K562 (cell line): ENCODE data around the gene GAPVD1. TPM values are rescaled to one million over a fixed set of nuclear protein-coding genes. Genes with fewer than 3 reads are reported as not detected.
A peak's percentile ranks its signal among the peaks of the same experiment; 100 is the strongest.

Experiments
- ARID1B ChIP-seq: fragments of 450-650 bp; IDR thresholded peaks from 2 replicates; pipeline ENCODE4 v1.6.1; 2016; ENCODE audit warnings: antibody characterized with exemption, mild to moderate bottlenecking, inconsistent platforms
- CEBPG ChIP-seq, 3 experiments: fragments of 200-800 bp in 1 of 3; sonication (Bioruptor generic) in 1 of 3; sonication (generic) in 1 of 3; formaldehyde crosslinking in 1 of 3; IDR thresholded peaks in 2 of 3; conservative IDR thresholded peaks in 1 of 3; 2 replicates each; pipeline versions ENCODE4 v1.6.1 to v1.8.0; 2016 to 2022; ENCODE audit warnings: missing compliant biosample characterization in 2 of 3, missing genetic modification characterization in 2 of 3, mild to moderate bottlenecking in 1 of 3, missing genetic modification reagents in 1 of 3
- EHMT2 ChIP-seq: fragments of 450-650 bp; IDR thresholded peaks from 2 replicates; pipeline ENCODE4 v1.6.1; 2018; ENCODE audit warnings: antibody characterized with exemption
- POLR2AphosphoS5 ChIP-seq: IDR thresholded peaks from 2 replicates; pipeline ENCODE4 v1.6.1; 2011; ENCODE audit warnings: mild to moderate bottlenecking, low read depth, low read length, moderate library complexity; ENCODE audit not compliant: control insufficient read depth, insufficient read depth
- RBM25 ChIP-seq: fragments of 200-400 bp; formaldehyde crosslinking; IDR thresholded peaks from 2 replicates; pipeline ENCODE4 v1.6.1; 2018; ENCODE audit warnings: low read length, low read depth, moderate library complexity; ENCODE audit not compliant: severe bottlenecking
- SMAD3 ChIP-seq: fragments of 450-650 bp; formaldehyde crosslinking; conservative IDR thresholded peaks from 2 replicates; pipeline ENCODE4 v1.4.0; 2020; ENCODE audit warnings: mild to moderate bottlenecking
- TEAD1 ChIP-seq, 2 experiments: fragments of 450-650 bp in 1 of 2; sonication (generic) in 1 of 2; formaldehyde crosslinking; IDR thresholded peaks; 2 replicates each; pipeline versions ENCODE4 v1.4.0 to v1.8.0; 2020 to 2022; ENCODE audit warnings: mild to moderate bottlenecking in 2 of 2, missing genetic modification reagents in 1 of 2
- ZNF561 ChIP-seq: fragments of 450-650 bp; formaldehyde crosslinking; conservative IDR thresholded peaks from 2 replicates; pipeline ENCODE4 v1.4.0; 2020; ENCODE audit warnings: mild to moderate bottlenecking, moderate library complexity
- ZNF75A ChIP-seq: fragments of 450-650 bp; formaldehyde crosslinking; IDR thresholded peaks from 2 replicates; pipeline ENCODE4 v1.4.0; 2020; ENCODE audit warnings: mild to moderate bottlenecking
- polyA plus RNA-seq, 8 experiments: library from polyadenylated mRNA; depleted of rRNA in 4 of 8; stranded (reverse) in 5 of 8; unstranded in 3 of 8; fragments of >200 nt; fragmentation: Nextera tagmentation in 2 of 8; fragmentation: Illumina TruSeq in 1 of 8; extraction: Ambion mirVana in 2 of 8; extraction: Trizol in 1 of 8; gene quantifications; 2 replicates each; pipeline versions ENCODE4 v1.2.1 to v1.2.3, GENCODE V29; 2011 to 2014; ENCODE audit warnings: inconsistent platforms in 1 of 8, missing spikeins in 1 of 8
- total RNA-seq, 7 experiments: library from RNA; depleted of rRNA in 6 of 7; stranded (reverse); fragments of >200 nt in 6 of 7; fragmentation: Illumina TruSeq in 2 of 7; extraction: Trizol in 2 of 7; gene quantifications; 2 replicates each; pipeline versions ENCODE4 v1.2.1 to v1.2.3, GENCODE V29; 2011 to 2021; ENCODE audit warnings: low replicate concordance in 1 of 7
- TF ChIP-seq, protein P1 (sequence below): fragments of 200-800 bp; sonication (Bioruptor generic); IDR thresholded peaks from 2 replicates; pipeline ENCODE4 v1.6.1; 2016; ENCODE audit warnings: missing genetic modification characterization, missing compliant biosample characterization
- TF ChIP-seq, protein P2 (sequence below): fragments of 150-350 bp; conservative IDR thresholded peaks from 2 replicates; pipeline ENCODE4 v1.6.1; 2014; ENCODE audit warnings: low read length
- TF ChIP-seq, protein P3 (sequence below): fragments of 450-650 bp; conservative IDR thresholded peaks from 2 replicates; pipeline ENCODE4 v1.6.1; 2016; ENCODE audit warnings: missing genetic modification characterization, low read depth, mild to moderate bottlenecking, control low read depth, missing compliant biosample characterization

GAPVD1 gene
- total and polyA plus RNA-seq, 9 of the 15 experiments (the other 6 are each of a cell fraction or from before 2014, with no cell fraction given) = 9.5 to 66.1 (median 45.5) TPM

DNA sequence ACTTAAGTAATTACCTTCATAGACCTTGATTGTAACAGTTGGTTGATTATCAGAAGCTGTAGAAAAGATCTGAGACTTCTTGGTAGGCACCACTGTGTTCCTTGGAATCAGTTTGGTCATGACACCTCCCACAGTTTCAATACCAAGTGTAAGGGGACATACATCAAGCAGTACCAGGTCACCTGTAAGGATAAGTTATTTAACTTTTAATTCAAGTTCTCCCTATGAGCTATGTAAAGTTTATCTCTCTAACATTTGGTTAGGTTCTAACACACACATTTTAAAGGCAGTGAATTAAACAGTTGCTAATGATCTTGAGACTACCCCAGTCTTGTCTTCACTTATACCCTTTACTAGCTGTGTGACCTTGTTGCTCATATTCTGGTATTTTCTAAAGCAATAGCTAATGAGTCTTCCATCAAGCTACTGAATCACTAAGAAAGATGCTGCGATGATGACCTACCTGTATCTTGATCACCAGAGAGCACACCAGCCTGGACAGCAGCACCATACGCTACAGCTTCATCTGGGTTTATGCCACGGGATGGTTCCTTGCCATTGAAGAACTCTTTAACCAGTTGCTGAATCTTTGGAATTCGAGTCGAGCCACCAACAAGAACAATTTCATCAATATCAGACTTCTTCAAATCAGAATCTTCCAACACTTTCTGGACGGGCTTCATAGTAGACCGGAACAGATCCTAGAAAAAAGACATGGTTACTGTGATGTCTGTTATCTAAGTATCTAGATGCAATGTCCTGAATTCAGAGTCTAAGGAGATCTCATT, 23.3 kb upstream of the GAPVD1 start (continued):
- TF ChIP-seq, protein P1, sequence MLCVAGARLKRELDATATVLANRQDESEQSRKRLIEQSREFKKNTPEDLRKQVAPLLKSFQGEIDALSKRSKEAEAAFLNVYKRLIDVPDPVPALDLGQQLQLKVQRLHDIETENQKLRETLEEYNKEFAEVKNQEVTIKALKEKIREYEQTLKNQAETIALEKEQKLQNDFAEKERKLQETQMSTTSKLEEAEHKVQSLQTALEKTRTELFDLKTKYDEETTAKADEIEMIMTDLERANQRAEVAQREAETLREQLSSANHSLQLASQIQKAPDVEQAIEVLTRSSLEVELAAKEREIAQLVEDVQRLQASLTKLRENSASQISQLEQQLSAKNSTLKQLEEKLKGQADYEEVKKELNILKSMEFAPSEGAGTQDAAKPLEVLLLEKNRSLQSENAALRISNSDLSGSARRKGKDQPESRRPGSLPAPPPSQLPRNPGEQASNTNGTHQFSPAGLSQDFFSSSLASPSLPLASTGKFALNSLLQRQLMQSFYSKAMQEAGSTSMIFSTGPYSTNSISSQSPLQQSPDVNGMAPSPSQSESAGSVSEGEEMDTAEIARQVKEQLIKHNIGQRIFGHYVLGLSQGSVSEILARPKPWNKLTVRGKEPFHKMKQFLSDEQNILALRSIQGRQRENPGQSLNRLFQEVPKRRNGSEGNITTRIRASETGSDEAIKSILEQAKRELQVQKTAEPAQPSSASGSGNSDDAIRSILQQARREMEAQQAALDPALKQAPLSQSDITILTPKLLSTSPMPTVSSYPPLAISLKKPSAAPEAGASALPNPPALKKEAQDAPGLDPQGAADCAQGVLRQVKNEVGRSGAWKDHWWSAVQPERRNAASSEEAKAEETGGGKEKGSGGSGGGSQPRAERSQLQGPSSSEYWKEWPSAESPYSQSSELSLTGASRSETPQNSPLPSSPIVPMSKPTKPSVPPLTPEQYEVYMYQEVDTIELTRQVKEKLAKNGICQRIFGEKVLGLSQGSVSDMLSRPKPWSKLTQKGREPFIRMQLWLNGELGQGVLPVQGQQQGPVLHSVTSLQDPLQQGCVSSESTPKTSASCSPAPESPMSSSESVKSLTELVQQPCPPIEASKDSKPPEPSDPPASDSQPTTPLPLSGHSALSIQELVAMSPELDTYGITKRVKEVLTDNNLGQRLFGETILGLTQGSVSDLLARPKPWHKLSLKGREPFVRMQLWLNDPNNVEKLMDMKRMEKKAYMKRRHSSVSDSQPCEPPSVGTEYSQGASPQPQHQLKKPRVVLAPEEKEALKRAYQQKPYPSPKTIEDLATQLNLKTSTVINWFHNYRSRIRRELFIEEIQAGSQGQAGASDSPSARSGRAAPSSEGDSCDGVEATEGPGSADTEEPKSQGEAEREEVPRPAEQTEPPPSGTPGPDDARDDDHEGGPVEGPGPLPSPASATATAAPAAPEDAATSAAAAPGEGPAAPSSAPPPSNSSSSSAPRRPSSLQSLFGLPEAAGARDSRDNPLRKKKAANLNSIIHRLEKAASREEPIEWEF = no peak
- TF ChIP-seq ZNF561 (CRISPR knock-in tag) = 0 out of 2 replicates have a peak, but pooled peaks have one; percentile 47
- 0 out of 2 replicates have a peak, but pooled peaks have one; percentile 38 for TF ChIP-seq SMAD3
- TF ChIP-seq POLR2AphosphoS5 = peak; percentile 11; the same call in 1 of the 2 replicates
- no peak for TF ChIP-seq ARID1B
- TF ChIP-seq, protein P2, sequence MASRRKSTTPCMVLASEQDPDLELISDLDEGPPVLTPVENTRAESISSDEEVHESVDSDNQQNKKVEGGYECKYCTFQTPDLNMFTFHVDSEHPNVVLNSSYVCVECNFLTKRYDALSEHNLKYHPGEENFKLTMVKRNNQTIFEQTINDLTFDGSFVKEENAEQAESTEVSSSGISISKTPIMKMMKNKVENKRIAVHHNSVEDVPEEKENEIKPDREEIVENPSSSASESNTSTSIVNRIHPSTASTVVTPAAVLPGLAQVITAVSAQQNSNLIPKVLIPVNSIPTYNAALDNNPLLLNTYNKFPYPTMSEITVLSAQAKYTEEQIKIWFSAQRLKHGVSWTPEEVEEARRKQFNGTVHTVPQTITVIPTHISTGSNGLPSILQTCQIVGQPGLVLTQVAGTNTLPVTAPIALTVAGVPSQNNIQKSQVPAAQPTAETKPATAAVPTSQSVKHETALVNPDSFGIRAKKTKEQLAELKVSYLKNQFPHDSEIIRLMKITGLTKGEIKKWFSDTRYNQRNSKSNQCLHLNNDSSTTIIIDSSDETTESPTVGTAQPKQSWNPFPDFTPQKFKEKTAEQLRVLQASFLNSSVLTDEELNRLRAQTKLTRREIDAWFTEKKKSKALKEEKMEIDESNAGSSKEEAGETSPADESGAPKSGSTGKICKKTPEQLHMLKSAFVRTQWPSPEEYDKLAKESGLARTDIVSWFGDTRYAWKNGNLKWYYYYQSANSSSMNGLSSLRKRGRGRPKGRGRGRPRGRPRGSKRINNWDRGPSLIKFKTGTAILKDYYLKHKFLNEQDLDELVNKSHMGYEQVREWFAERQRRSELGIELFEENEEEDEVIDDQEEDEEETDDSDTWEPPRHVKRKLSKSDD = no peak
- no peak for TF ChIP-seq ZNF75A
- no peak for TF ChIP-seq RBM25
- 0 out of 4 replicates have a peak, but pooled peaks of 1 of the 2 experiments have one; percentile 59 for TF ChIP-seq TEAD1 (CRISPR knock-in tag; IDR thresholded peaks at IDR 0.05)
- no peak for TF ChIP-seq CEBPG (CRISPR knock-in tag; IDR thresholded peaks at IDR 0.05)
- TF ChIP-seq CEBPG (tag; conservative IDR thresholded peaks at IDR 0.05 in 1 of 2, IDR thresholded peaks at IDR 0.05 in 1 of 2) = no peak
- no peak for TF ChIP-seq EHMT2
- TF ChIP-seq, protein P3, sequence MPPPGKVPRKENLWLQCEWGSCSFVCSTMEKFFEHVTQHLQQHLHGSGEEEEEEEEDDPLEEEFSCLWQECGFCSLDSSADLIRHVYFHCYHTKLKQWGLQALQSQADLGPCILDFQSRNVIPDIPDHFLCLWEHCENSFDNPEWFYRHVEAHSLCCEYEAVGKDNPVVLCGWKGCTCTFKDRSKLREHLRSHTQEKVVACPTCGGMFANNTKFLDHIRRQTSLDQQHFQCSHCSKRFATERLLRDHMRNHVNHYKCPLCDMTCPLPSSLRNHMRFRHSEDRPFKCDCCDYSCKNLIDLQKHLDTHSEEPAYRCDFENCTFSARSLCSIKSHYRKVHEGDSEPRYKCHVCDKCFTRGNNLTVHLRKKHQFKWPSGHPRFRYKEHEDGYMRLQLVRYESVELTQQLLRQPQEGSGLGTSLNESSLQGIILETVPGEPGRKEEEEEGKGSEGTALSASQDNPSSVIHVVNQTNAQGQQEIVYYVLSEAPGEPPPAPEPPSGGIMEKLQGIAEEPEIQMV (tag) = no peak
